DOHH2 (cell line): ENCODE data around the gene ZNF592.

Source experiments
- CTCF ChIP-seq: fragments of 200-600 bp; sonication (generic); IDR thresholded peaks from one replicate; pipeline ENCODE4 v1.5.1; 2014; ENCODE audit warnings: antibody characterized with exemption, mild to moderate bottlenecking, low read depth, low read length; ENCODE audit not compliant: poor library complexity, severe bottlenecking
- EZH2phosphoT487 ChIP-seq: fragments of 200-600 bp; sonication (generic); IDR thresholded peaks from 2 replicates; pipeline ENCODE4 v1.6.1; 2017; ENCODE audit warnings: borderline replicate concordance, mild to moderate bottlenecking, antibody characterized with exemption, low read length, moderate library complexity, mixed read lengths

- TF ChIP-seq CTCF (no peak), EZH2phosphoT487 (no peak)
Measured at GRCh38 chr15:84790676-84791075, 42.3 kb downstream of the ZNF592 start.
